GM12801 (cell line): ENCODE measurements around the gene HORMAD2.

Experiments
- CTCF ChIP-seq: IDR thresholded peaks from one replicate; pipeline ENCODE4 v1.5.1; 2011; ENCODE audit warnings: control low read depth; ENCODE audit not compliant: insufficient read length; ENCODE audit errors: extremely low read depth

The HORMAD2 gene

GRCh38 chr22:30057375-30057774 lies 22.9 kb upstream of the HORMAD2 start:
- no peak for TF ChIP-seq CTCF

- TF ChIP-seq CTCF: no peak
Measured at GRCh38 chr22:30062259-30062658, 18.0 kb upstream of the HORMAD2 start.

- TF ChIP-seq CTCF: no peak
Measured at GRCh38 chr22:30062950-30063349, 17.3 kb upstream of the HORMAD2 start.

DNA sequence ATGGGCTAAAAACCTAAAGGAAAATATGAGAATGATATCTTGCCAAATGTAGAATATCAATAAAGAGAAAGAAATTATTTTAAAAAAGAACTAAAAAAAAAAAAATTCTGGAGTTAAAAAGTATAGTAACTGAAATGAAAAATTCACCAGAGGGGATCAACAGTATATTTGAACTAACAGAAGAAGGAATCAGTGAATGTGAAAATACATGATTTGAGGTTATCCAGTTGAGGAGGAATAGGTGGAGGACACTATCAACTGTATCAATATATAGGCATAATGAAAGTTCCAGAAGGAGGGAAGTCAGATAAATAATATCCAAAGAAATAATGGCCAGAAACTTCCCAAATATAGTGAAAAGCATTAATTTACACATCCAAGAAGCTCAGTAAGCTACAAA lies 16.1 kb upstream of the HORMAD2 start:
- no peak for TF ChIP-seq CTCF

GRCh38 chr22:30073743-30074142 lies 6.5 kb upstream of the HORMAD2 start:
- no peak for TF ChIP-seq CTCF

DNA sequence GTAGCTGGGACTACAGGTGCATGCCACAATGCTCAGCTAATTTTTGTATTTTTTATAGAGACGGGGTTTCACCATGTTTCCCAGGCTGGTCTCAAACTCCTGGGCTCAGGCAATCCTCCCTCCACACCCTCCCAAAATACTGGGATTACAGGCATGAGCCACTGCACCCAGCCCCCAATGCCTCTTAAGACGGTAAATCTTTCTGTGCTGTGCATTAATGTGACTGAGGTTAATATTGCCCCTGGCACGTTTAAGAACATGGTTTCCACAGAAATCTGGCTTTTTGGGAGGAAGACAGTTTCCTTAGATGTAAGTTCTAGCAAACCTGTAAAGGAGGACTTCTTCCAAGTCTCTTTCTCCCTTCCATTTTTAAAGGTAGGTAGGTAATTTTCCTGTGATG lies 6.1 kb upstream of the HORMAD2 start:
- no peak for TF ChIP-seq CTCF

DNA sequence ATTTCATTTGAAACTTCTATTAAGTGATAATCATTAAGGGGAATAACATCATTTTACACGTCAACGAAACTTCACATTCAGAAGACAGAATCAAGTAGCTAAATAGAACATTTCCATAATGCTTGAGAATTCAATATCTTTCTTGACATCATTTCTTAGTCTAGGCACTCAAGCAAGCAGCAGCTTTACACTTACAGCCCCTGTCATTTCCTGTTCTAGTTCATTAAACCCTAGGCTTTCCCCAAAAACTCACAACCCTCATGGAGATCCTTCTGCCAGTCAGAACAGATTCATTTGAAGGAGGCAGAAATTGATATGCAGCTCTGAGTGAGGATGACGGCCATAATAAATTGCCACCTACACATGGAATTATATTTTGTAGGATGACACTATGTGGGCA lies 5.3 kb upstream of the HORMAD2 start:
- no peak for TF ChIP-seq CTCF
